ENCODE data around the gene GSTK1. TPM values are rescaled to one million over a fixed set of nuclear protein-coding genes. Genes with fewer than 3 reads are reported as not detected.

GSTK1 gene
- total RNA-seq, 4 donors from 2014 or later = 202 to 580 (median 484) TPM

DNA sequence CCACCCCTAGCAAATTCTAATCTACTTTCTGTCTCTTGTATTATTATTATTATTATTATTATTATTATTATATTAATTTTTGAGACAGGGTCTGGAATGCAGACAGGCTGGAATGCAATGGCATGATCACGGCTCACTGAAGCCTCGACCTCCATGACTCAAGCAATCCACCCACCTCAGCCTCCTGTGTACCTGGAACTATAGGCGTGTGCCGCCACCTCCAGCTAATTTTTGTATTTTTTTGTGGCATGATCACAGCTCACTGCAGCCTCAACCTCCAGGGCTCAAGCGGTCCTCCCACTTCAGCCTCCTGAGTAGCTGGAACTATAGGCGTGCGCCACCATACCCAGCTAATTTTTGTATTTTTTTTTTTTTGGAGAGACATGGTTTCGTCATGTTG lies 18.9 kb downstream of the GSTK1 start:
- Histone ChIP-seq H3K27ac (no peak overlapping the region), H3K36me3 (no peaks in the 10 kb centered on the region), H3K4me1 (peaks cover 0 to 19% (median 7%) of the 10 kb centered on the region in 4 donors), H3K27me3 (no peaks in the 10 kb centered on the region), H3K4me3 (no peak overlapping the region), H3K9me3 (no peaks in the 10 kb centered on the region)
- no peak for DNase-seq
- TF ChIP-seq POLR2A (IDR thresholded peaks at IDR 0.05) = no peak
- TF ChIP-seq, protein P1, sequence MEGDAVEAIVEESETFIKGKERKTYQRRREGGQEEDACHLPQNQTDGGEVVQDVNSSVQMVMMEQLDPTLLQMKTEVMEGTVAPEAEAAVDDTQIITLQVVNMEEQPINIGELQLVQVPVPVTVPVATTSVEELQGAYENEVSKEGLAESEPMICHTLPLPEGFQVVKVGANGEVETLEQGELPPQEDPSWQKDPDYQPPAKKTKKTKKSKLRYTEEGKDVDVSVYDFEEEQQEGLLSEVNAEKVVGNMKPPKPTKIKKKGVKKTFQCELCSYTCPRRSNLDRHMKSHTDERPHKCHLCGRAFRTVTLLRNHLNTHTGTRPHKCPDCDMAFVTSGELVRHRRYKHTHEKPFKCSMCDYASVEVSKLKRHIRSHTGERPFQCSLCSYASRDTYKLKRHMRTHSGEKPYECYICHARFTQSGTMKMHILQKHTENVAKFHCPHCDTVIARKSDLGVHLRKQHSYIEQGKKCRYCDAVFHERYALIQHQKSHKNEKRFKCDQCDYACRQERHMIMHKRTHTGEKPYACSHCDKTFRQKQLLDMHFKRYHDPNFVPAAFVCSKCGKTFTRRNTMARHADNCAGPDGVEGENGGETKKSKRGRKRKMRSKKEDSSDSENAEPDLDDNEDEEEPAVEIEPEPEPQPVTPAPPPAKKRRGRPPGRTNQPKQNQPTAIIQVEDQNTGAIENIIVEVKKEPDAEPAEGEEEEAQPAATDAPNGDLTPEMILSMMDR (IDR thresholded peaks at IDR 0.05) = no peak

DNA sequence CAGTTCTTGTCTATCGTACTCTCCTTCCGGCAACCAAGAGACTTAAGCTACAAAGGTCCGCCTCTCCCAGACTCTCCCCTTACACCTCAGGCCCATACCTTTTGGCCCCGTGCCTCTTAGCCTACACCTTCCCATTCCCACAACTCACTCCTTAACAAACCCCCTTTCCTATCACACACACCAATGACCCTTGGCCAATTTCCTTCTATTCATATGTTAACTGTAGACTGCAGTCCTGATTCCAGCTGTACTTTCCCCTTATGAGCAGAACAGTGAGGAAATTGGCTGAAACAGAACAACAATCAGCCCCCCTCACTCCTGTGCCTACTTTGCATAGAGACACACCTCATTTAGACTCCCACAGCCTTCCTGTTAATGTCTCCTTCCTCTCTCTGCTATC lies 20.1 kb downstream of the GSTK1 start:
- Histone ChIP-seq H3K27ac (peak overlapping the region; percentile 40 to 87 (median 64)), H3K4me3 (no peak overlapping the region), H3K4me1 (peaks cover 0 to 26% (median 7%) of the 10 kb centered on the region in 4 donors), H3K9me3 (no peaks in the 10 kb centered on the region), H3K36me3 (no peaks in the 10 kb centered on the region), H3K27me3 (no peaks in the 10 kb centered on the region)
- TF ChIP-seq, protein P1 (IDR thresholded peaks at IDR 0.05) = no peak
- TF ChIP-seq POLR2A (IDR thresholded peaks at IDR 0.05) = no peak
- DNase-seq = no peak

- Histone ChIP-seq H3K4me1 (peaks cover 3 to 33% (median 10%) of the 10 kb centered on the region in 4 donors), H3K27ac (peak within 1 kb of the TSS; percentile 27 to 87 (median 70)), H3K27me3 (no peaks in the 10 kb centered on the region), H3K36me3 (no peaks in the 10 kb centered on the region), H3K4me3 (peak within 1 kb of the TSS in 3 of 4 donors; percentile 11 to 55 (median 50)), H3K9me3 (no peaks in the 10 kb centered on the region)
- TF ChIP-seq, protein P1 (IDR thresholded peaks at IDR 0.05) = peak in 1 of 6 experiments; percentile 1
- TF ChIP-seq POLR2A (IDR thresholded peaks at IDR 0.05) = peak; percentile 59 to 78
- peak in 2 of 3 donors; percentile 85 for DNase-seq
These were observed 21.6 kb downstream of the GSTK1 start, which contains the start of gene TMEM139 for GRCh38 chr7:143284591-143285469. Gene TMEM139 (plus strand): TSS chr7:143284958. CDS start chr7:143285958, 1,000 bp downstream.

- peak in 2 of 3 donors; percentile 76 to 77 for DNase-seq
- H3K4me1 ChIP-seq = peaks cover 3 to 34% (median 13%) of the 10 kb centered on the region in 4 donors
- H3K9me3 ChIP-seq = no peaks in the 10 kb centered on the region
- H3K27me3 ChIP-seq = no peaks in the 10 kb centered on the region
- no peaks in the 10 kb centered on the region for H3K36me3 ChIP-seq
- H3K27ac ChIP-seq = peak overlapping the region in 3 of 4 donors; percentile 55 to 87 (median 82)
- TF ChIP-seq POLR2A (IDR thresholded peaks at IDR 0.05) = no peak
- TF ChIP-seq, protein P1 (IDR thresholded peaks at IDR 0.05) = no peak
- peak overlapping the region in 3 of 4 donors; percentile 11 to 55 (median 50) for H3K4me3 ChIP-seq
These were observed 22.2 kb downstream of the GSTK1 start for GRCh38 chr7:143285470-143285778.

DNA sequence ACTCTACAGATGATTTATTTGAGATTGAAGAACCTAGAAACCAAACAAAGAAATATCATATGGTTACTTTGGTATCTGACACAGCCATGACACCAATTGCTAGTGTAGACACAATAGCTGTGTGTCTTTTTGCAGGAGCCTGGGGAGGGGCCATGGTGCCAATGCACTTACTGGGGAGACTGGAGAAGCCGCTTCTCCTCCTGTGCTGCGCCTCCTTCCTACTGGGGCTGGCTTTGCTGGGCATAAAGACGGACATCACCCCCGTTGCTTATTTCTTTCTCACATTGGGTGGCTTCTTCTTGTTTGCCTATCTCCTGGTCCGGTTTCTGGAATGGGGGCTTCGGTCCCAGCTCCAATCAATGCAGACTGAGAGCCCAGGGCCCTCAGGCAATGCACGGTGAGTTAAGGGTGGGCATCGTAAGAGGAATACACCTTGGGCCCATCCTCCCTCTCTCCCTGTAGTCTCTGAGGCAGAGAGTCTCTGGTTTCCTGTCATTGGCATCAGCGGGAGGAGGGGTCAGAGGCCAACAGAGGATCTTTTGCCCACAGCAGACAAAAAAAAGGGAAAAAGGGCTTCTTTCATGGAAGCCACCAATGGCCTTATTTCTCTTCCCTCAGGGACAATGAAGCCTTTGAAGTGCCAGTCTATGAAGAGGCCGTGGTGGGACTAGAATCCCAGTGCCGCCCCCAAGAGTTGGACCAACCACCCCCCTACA lies 22.7 kb downstream of the GSTK1 start:
- Histone ChIP-seq H3K27ac (peak overlapping the region in 3 of 4 donors; percentile 55 to 87 (median 82)), H3K4me1 (peaks cover 3 to 38% (median 13%) of the 10 kb centered on the region in 4 donors), H3K9me3 (no peaks in the 10 kb centered on the region), H3K4me3 (peak overlapping the region in 2 of 4 donors; percentile 50 to 55), H3K27me3 (no peaks in the 10 kb centered on the region), H3K36me3 (peaks cover 0 to under 1% (median 0%) of the 10 kb centered on the region in 3 donors)
- DNase-seq = no peak
- TF ChIP-seq, protein P1 (IDR thresholded peaks at IDR 0.05) = no peak
- no peak for TF ChIP-seq POLR2A (IDR thresholded peaks at IDR 0.05)
